ENCODE measurements around the gene OGN.

The OGN gene

GRCh38 chr9:92405818-92406217 lies 1.4 kb upstream of the OGN start:
- DNase-seq (ENCODE audit: low read depth): no peak

- no peak for DNase-seq (ENCODE audit: low read depth)
Measured at GRCh38 chr9:92402826-92403745, 1.3 kb downstream of the OGN start.

- DNase-seq (ENCODE audit: low read depth): no peak
Measured at GRCh38 chr9:92402360-92402759, 2.0 kb downstream of the OGN start.

- DNase-seq (ENCODE audit: low read depth): no peak
Measured at GRCh38 chr9:92397853-92398252, 6.5 kb downstream of the OGN start.

- no peak for DNase-seq (ENCODE audit: low read depth)
Measured at GRCh38 chr9:92395617-92396016, 8.8 kb downstream of the OGN start.

- no peak for DNase-seq (ENCODE audit: low read depth)
Measured at GRCh38 chr9:92393686-92394085, 10.7 kb downstream of the OGN start.

GRCh38 chr9:92392690-92393089 lies 11.7 kb downstream of the OGN start:
- no peak for DNase-seq (ENCODE audit: low read depth)

- DNase-seq (ENCODE audit: low read depth): no peak
Measured at GRCh38 chr9:92385953-92386352, 18.4 kb downstream of the OGN start.

GRCh38 chr9:92385477-92385876 lies 18.9 kb downstream of the OGN start:
- no peak for DNase-seq (ENCODE audit: low read depth)

- no peak for DNase-seq (ENCODE audit: low read depth)
Measured at GRCh38 chr9:92385001-92385400, 19.4 kb downstream of the OGN start.

- DNase-seq (ENCODE audit: low read depth): no peak
Measured at GRCh38 chr9:92384375-92384774, 20.0 kb downstream of the OGN start.

- no peak for DNase-seq (ENCODE audit: low read depth)
Measured at GRCh38 chr9:92381775-92382174, 22.6 kb downstream of the OGN start.

GRCh38 chr9:92380603-92381002 lies 23.8 kb downstream of the OGN start:
- DNase-seq (ENCODE audit: low read depth): no peak

GRCh38 chr9:92378865-92379560 lies 25.4 kb downstream of the OGN start:
- no peak for DNase-seq (ENCODE audit: low read depth)

GRCh38 chr9:92377876-92378275 lies 26.5 kb downstream of the OGN start:
- no peak for DNase-seq (ENCODE audit: low read depth)

GRCh38 chr9:92373167-92373566 lies 31.2 kb downstream of the OGN start:
- no peak for DNase-seq (ENCODE audit: low read depth)

GRCh38 chr9:92369075-92369474 lies 35.3 kb downstream of the OGN start:
- no peak for DNase-seq (ENCODE audit: low read depth)

GRCh38 chr9:92360083-92360482 lies 44.3 kb downstream of the OGN start:
- no peak for DNase-seq (ENCODE audit: low read depth)

- DNase-seq (ENCODE audit: low read depth): no peak
Measured at GRCh38 chr9:92359394-92359995, 44.9 kb downstream of the OGN start.

- no peak for DNase-seq (ENCODE audit: low read depth)
Measured at GRCh38 chr9:92353051-92353450, 51.3 kb downstream of the OGN start.

GRCh38 chr9:92350740-92351133 lies 53.6 kb downstream of the OGN start:
- DNase-seq (ENCODE audit: low read depth): no peak

- no peak for DNase-seq (ENCODE audit: low read depth)
Measured at GRCh38 chr9:92349771-92350739, 54.3 kb downstream of the OGN start.
